ENCODE measurements around the gene MIX23.

MIX23 gene

GRCh38 chr3:122314228-122314876 is 68.7 kb downstream of the MIX23 start:
- H3K9me3 Mint-ChIP-seq = no peaks in the 10 kb centered on the region
- CTCF ChIA-PET = interaction anchor here (1.0 to 1.3 kb wide), 3 partner anchors 8 to 214 kb away, joined by 3 to 4 read pairs (median 3); no protein-coding TSS in a partner anchor
- no peak for DNase-seq
- no peak overlapping the region for H3K4me3 Mint-ChIP-seq
- peaks cover 17% of the 10 kb centered on the region for H3K4me1 Mint-ChIP-seq
- no peaks in the 10 kb centered on the region for H3K36me3 Mint-ChIP-seq
- H3K27ac Mint-ChIP-seq = no peak overlapping the region
- H3K27me3 Mint-ChIP-seq = peaks cover 18% of the 10 kb centered on the region

- peaks cover 17% of the 10 kb centered on the region for H3K4me1 Mint-ChIP-seq
- H3K9me3 Mint-ChIP-seq = no peaks in the 10 kb centered on the region
- H3K27me3 Mint-ChIP-seq = peaks cover 24% of the 10 kb centered on the region
- DNase-seq = no peak
- H3K36me3 Mint-ChIP-seq = no peaks in the 10 kb centered on the region
- H3K27ac Mint-ChIP-seq = no peak overlapping the region
- CTCF ChIA-PET = interaction anchor here (0.8 to 1.3 kb wide), 3 partner anchors 26 to 213 kb away, joined by 3 to 4 read pairs (median 3); no protein-coding TSS in a partner anchor
- H3K4me3 Mint-ChIP-seq = no peak overlapping the region
Observed at GRCh38 chr3:122313281-122313680, 69.8 kb downstream of the MIX23 start.

- Mint-ChIP-seq H3K27me3 (peaks cover 22% of the 10 kb centered on the region), H3K9me3 (no peaks in the 10 kb centered on the region), H3K4me1 (peaks cover 17% of the 10 kb centered on the region), H3K27ac (no peak overlapping the region), H3K4me3 (no peak overlapping the region), H3K36me3 (no peaks in the 10 kb centered on the region)
- CTCF ChIA-PET = interaction anchor here (0.7 to 1.2 kb wide), 3 partner anchors 46 to 212 kb away, joined by 3 to 4 read pairs (median 3); no protein-coding TSS in a partner anchor
- no peak for DNase-seq
Observed at GRCh38 chr3:122312826-122313225, 70.2 kb downstream of the MIX23 start.

- DNase-seq = no peak
- CTCF ChIA-PET = no interaction called here
- Mint-ChIP-seq H3K9me3 (no peaks in the 10 kb centered on the region), H3K4me3 (no peak overlapping the region), H3K4me1 (peaks cover 17% of the 10 kb centered on the region), H3K27me3 (peaks cover 21% of the 10 kb centered on the region), H3K27ac (no peak overlapping the region), H3K36me3 (no peaks in the 10 kb centered on the region)
Observed at GRCh38 chr3:122310361-122310760, 72.7 kb downstream of the MIX23 start.
